BJ (cell line): ENCODE data around the gene KCNQ5. TPM values are rescaled to one million over a fixed set of nuclear protein-coding genes. Genes with fewer than 3 reads are reported as not detected.

ENCODE experiments used
- CTCF ChIA-PET: fragments of 350-600 bp; formaldehyde crosslinking; extraction: SDS; loops from one replicate; lab custom pipeline; 2021; ENCODE audit warnings: antibody characterized with exemption, inconsistent platforms; lab: Yijun Ruan, JAX
- POLR2A ChIA-PET: fragments of 300-600 bp; sonication (Branson Sonifier 250); formaldehyde crosslinking; extraction: SDS; loops from one replicate; lab custom pipeline; 2021; ENCODE audit warnings: antibody characterized with exemption; lab: Charles Lee
- DNase-seq: peaks from one replicate; pipeline ENCODE4 v3.0.0-alpha.2; 2011; ENCODE audit warnings: low read depth
- H3K27me3 ChIP-seq: 2 replicates; pipeline ENCODE4 v1.6.0; 2011; ENCODE audit warnings: low read length; ENCODE audit not compliant: control insufficient read depth, insufficient read depth
- H3K36me3 ChIP-seq: 2 replicates; pipeline ENCODE4 v1.5.1; 2011; ENCODE audit warnings: low read length; ENCODE audit not compliant: control insufficient read depth, insufficient read depth
- H3K4me3 ChIP-seq: 2 replicates; pipeline ENCODE4 v1.5.1; 2011; ENCODE audit warnings: low read depth, mild to moderate bottlenecking, control low read depth, low read length
- polyA plus RNA-seq: library from polyadenylated mRNA; depleted of rRNA; stranded (reverse); fragments of >200 nt; gene quantifications from 2 replicates; pipeline ENCODE4 v1.2.3, GENCODE V29; 2011
- TF ChIP-seq, protein P1 (sequence below): IDR thresholded peaks from 2 replicates; pipeline ENCODE4 v1.5.1; 2011; ENCODE audit warnings: low read depth, mild to moderate bottlenecking, control low read depth, inconsistent platforms, low read length, moderate library complexity; ENCODE audit not compliant: insufficient read depth

The KCNQ5 gene
- polyA plus RNA-seq, 1 experiment, result 1.4 TPM

DNA sequence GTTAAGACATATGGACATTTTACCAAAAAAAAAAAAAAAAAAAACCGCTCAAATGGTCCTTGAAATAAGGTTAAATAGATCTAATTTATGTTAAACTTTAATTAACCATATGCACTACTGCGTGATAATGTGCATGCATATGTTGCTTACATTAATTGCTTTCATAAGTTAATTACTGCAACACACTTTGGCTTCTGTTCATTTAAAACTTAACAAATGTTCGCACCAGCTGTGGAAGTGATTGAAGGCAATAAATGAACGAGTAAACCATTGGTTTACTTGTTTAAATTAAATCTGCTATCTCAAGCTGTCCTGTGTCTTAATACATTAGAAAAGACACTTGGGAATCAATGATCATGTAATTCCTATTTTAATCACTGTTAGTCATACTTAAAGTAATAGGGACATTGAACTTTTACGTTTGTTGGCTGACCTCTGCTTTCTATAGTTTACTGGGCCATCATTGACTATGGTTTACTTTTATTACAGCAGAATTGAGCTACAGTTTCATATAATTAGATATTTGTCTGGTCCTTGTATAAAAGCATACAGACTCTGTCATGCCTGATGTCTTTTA lies 308.8 kb downstream of the KCNQ5 start:
- no peaks in the 10 kb centered on the region for H3K36me3 ChIP-seq
- TF ChIP-seq, protein P1, sequence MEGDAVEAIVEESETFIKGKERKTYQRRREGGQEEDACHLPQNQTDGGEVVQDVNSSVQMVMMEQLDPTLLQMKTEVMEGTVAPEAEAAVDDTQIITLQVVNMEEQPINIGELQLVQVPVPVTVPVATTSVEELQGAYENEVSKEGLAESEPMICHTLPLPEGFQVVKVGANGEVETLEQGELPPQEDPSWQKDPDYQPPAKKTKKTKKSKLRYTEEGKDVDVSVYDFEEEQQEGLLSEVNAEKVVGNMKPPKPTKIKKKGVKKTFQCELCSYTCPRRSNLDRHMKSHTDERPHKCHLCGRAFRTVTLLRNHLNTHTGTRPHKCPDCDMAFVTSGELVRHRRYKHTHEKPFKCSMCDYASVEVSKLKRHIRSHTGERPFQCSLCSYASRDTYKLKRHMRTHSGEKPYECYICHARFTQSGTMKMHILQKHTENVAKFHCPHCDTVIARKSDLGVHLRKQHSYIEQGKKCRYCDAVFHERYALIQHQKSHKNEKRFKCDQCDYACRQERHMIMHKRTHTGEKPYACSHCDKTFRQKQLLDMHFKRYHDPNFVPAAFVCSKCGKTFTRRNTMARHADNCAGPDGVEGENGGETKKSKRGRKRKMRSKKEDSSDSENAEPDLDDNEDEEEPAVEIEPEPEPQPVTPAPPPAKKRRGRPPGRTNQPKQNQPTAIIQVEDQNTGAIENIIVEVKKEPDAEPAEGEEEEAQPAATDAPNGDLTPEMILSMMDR, result no peak
- H3K4me3 ChIP-seq, result no peak overlapping the region
- ChIA-PET POLR2A (no interaction called here), CTCF (no interaction called here)
- H3K27me3 ChIP-seq, result no peaks in the 10 kb centered on the region
- no peak for DNase-seq

DNA sequence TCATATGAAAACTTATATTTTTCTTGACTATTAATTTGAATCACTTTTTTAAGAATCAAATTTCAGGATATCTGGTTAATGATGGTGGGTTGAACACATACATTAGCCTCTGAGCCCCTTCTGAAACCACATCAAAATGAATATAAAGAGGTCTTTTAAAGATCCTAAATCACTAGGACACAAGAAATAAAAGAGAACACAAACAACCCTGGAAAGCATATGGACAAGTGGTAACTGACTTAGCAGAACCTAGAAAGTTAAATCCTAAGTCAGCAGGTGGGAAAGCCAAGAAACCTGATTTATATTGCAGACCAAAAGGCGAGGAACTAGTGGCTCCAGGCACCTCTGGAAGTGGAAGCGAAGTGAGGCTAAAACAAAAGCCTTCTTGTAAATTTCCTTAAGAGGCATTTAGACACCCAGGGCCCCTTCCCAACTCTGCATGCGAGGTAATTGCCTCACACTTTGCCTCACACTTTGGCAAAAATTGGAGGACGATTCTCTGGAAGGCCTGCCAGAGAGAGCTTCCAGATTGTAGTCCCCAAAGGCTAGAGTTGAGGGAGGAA lies 309.5 kb downstream of the KCNQ5 start:
- TF ChIP-seq, protein P1, result no peak
- Histone ChIP-seq H3K4me3 (no peak overlapping the region), H3K36me3 (no peaks in the 10 kb centered on the region), H3K27me3 (no peaks in the 10 kb centered on the region)
- ChIA-PET CTCF (no interaction called here), POLR2A (no interaction called here)
- no peak for DNase-seq

DNA sequence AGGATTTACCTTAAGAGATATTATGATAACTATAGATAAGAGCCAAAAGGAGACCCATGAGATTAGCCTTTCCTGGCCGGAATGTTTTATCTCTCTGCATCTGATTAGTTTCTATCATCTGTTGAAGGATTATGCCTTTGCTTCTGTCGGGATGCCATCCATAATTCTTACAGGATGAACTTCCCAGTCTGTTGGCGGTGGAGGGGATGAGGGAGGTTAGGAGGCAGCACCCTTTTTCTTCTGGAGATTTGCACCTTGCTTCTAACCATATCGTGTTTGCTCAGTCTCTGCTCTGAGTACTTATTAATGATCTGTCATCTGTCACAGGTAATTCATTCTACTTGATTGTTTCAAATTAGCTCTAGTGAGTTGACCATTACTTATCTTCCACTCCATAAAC lies 311.4 kb downstream of the KCNQ5 start:
- no peak for DNase-seq
- no peak overlapping the region for H3K4me3 ChIP-seq
- H3K36me3 ChIP-seq, result no peaks in the 10 kb centered on the region
- TF ChIP-seq, protein P1, result no peak
- ChIA-PET CTCF (no interaction called here), POLR2A (no interaction called here)
- no peaks in the 10 kb centered on the region for H3K27me3 ChIP-seq

DNA sequence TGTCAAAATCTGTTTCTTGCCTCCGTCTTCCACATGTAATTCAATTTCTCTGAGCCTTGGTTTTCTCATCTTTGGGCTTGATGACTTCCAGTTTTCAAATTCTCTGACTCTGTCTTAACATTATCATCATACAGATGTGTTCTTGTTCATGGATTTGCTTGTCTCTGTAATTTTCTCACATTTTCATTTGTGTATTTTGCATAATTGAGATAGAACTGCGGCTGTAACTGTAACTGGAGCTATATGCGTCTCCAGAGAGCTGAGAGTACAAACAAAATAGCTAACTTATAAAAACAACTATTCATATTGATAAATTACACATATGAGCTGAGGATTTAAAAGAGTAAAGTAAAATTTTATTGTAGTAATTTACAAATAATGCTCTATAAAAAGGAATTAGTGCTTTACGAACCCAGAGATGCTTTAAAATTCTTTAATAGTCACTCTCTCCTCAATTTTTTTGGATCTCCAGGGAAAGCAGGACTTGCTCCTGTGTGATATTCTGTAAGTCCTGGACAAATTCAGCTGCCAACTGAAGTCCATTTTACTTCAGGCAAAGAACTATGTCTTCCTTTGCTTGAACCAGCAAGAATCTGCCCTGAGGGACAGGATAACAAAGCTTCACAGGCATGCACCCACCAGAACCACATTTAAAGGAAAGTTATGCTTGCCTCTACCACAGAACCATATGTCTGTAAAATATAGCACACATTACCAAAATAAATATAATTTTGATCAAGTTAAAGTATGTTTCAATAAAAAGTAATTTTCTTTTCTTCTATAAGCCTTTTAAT lies 315.1 kb downstream of the KCNQ5 start:
- no peaks in the 10 kb centered on the region for H3K27me3 ChIP-seq
- H3K36me3 ChIP-seq, result no peaks in the 10 kb centered on the region
- H3K4me3 ChIP-seq, result no peak overlapping the region
- ChIA-PET POLR2A (interaction anchor here (0.8 kb wide), 1 partner anchor 94 kb away, joined by 3 read pairs; no protein-coding TSS in a partner anchor), CTCF (no interaction called here)
- TF ChIP-seq, protein P1, result no peak
- no peak for DNase-seq

DNA sequence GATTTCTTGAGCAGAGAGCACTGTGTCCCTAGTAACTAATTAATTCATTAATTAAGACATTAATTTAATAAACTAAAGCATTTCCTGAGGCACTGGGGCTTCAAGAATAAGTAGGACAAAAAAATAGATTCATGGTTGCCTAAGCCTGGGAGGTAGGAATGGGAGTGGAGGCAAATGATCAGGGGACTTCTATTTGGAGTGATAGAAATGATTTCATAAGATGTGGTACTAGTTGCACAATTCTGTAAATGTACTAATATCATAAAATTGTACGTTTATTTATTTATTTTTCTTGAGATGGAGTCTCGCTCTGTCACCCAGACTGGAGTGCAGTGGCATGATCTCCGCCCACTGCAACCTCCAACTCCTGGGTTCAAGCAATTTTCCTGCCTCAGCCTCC lies 316.2 kb downstream of the KCNQ5 start:
- DNase-seq, result no peak
- CTCF ChIA-PET, result interaction anchor here (0.6 kb wide), 1 partner anchor 801 kb away, joined by 4 read pairs; no protein-coding TSS in a partner anchor
- Histone ChIP-seq H3K36me3 (no peaks in the 10 kb centered on the region), H3K4me3 (no peak overlapping the region), H3K27me3 (no peaks in the 10 kb centered on the region)
- POLR2A ChIA-PET, result no interaction called here
- TF ChIP-seq, protein P1, result no peak
